ENCODE data around the gene ACVR1.

ACVR1 gene

DNA sequence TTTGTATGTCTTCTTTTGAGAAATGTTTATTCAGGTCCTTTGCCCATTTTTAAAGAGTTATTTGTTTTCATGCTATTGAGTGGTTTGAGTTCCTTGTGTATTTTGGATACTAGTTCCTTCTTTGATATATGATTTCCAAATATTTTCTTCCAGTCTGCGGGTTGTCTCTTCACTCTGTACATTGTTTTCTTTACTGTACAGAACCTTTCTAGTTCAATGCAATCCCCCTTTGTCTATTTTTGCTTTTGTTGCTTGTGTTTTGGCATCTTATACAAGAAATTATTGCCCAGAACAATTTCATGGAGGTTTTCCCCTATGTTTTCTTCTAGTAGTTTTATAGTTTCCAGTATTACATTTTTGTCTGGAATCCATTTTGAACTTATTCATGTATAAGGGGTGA, 185.0 kb downstream of the ACVR1 start:
- DNase-seq = no peak
